ENCODE measurements around the gene FBXO15.

The FBXO15 gene

GRCh38 chr18:74063557-74063956, 84.1 kb downstream of the FBXO15 start:
- FAIRE-seq = no peak
- no peak for DNase-seq (ENCODE audit: low spot score)

- DNase-seq (ENCODE audit: low spot score) (no peak), FAIRE-seq (no peak)
Observed at GRCh38 chr18:74063023-74063422, 84.6 kb downstream of the FBXO15 start.

- DNase-seq (ENCODE audit: low spot score) (no peak), FAIRE-seq (no peak)
Observed at GRCh38 chr18:74062037-74062436, 85.6 kb downstream of the FBXO15 start.

- no peak for DNase-seq (ENCODE audit: low spot score)
- FAIRE-seq = no peak
Observed at GRCh38 chr18:74060579-74060978, 87.1 kb downstream of the FBXO15 start.

DNA sequence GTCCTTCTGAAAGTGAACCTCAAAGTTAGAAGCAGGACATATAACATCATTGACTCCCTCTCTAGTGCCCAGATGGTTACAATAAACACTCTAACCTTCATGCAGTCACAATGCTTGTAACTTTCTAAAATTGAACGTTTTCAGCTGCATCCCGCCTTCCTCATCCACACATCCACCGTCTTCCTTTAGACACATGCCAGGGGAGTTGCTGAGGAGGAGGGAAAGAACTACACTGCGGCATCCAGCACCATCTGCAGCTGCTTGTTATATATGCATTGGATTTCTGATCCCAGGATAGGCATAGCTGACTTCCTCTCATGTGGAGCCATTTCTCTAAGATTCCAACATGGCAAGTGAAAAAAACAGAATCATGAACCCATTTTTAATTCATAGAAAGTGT, 96.8 kb downstream of the FBXO15 start:
- FAIRE-seq = no peak
- DNase-seq (ENCODE audit: low spot score) = no peak

DNA sequence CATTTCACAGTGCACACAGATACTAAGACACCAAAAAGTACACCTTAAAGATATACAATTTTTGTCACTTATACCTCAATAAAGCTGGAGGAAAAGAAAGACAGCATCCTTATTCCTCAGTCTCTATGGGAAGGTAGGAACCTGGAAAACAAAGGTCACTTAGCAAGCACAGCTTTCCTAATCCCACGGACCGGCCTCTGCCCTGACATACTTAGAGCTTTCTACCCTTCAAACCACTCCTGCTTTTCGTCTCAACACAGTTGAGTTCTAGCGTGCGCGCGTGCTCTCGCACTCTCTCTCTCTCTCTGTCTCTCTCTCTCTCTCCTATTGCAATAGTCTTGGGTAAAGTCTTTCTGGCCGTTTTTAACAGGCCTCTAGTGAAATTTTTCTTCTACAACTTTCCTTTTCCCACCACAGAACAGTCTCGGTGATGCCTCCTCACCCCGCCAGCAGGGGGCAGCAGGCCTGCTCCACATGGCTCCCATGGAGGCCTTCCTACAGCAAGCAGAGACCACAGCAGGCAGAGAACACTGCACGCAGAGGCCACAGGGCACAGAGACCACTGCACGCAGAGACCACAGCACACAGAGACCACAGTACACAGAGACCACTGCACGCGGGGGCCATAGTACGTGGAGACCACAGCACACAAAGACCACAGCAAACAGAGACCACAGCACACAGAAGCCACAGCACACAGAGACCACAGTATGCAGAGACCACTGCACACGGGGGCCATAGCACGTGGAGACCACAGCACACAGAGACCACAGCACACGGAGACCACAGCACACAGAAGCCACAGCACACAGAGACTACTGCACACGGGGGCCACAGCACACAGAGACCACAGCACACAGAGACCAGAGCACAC, 106.9 kb downstream of the FBXO15 start:
- no peak for FAIRE-seq

DNA sequence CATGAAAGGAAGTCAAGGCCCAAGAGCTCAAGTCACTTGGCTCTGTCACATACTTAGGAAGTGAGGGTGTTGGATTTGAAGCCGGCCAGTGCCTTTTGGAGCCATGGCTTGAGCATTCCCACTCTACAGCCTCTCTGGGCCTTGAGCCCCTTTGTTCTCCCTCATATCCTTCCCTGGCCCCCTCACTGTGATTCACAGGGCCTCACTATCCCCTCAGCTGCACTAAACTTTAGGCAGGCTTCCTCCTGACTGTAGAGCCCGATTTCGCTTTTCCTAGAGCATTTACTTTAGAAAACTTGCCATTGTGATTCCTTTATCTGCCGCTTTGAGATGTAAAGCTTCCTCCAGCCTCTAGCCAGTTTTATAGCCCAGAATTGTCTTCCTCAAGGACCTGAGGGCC, 107.6 kb downstream of the FBXO15 start:
- FAIRE-seq (no peak), DNase-seq (ENCODE audit: low spot score) (no peak)

More for the DNA sequence above, 106.9 kb downstream of the FBXO15 start:
- DNase-seq (ENCODE audit: low spot score) = no peak

GRCh38 chr18:74029161-74029560, 118.5 kb downstream of the FBXO15 start:
- DNase-seq (ENCODE audit: low spot score) (no peak), FAIRE-seq (no peak)
